Stimulated activated CD8-positive, alpha-beta memory T cell treated with anti-CD3 and anti-CD28 coated beads, Interleukin-15, amount 100 ng/mL, for 24 hours (primary cell): ENCODE measurements around the gene CLDN2.
"Not testable (repeated sequence)": the region's sequence is repeated elsewhere in the genome, so short reads cannot be mapped to it uniquely, and the experiment has no call there.

Source experiments
- DNase-seq: peaks from one replicate; pipeline ENCODE4 v3.0.0-alpha.2; 2020; ENCODE audit warnings: low read depth

Gene CLDN2

GRCh38 chrX:106963111-106963510 lies 42.9 kb downstream of the CLDN2 start:
- DNase-seq, result no peak

GRCh38 chrX:106964290-106964689 lies 44.1 kb downstream of the CLDN2 start:
- no peak for DNase-seq

DNA sequence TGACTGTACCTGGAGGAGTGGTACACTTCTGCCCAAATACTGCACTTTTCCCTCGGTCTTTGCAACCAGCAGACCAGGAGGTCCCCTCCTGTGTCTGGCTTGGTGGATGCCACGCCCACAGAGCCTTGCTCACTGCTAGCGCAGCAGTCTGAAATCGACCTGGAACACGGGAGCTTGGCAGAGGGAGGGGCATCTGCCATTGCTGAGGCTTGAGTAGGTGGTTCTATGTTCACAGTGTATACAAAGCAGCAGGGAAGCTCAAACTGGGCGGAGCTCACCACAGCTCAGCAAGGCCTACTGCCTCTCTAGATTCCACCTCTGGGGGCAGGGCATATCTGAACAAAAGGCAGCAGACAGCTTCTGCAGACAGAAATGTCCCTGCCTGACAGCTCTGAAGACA lies 46.3 kb downstream of the CLDN2 start:
- DNase-seq, result not testable (repeated sequence)

DNA sequence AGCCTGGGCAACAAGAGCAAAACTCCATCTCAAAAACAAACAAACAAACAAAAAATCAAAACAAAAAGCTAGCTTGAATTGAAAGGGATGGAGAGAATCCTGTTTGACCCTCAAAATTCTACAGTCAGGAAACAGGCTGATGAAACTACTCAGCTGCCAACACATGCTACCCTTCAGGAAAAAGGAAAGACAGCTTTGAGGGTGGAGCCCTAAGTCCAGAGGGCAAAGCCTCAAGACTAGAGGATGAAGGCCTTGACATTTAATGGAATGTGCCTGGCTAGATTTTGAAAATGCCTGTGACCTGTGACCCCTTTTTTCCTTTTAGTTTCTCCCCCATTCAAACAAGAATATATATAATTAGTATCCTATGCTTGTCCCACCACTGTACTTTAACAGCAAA lies 52.7 kb downstream of the CLDN2 start:
- no peak for DNase-seq

DNA sequence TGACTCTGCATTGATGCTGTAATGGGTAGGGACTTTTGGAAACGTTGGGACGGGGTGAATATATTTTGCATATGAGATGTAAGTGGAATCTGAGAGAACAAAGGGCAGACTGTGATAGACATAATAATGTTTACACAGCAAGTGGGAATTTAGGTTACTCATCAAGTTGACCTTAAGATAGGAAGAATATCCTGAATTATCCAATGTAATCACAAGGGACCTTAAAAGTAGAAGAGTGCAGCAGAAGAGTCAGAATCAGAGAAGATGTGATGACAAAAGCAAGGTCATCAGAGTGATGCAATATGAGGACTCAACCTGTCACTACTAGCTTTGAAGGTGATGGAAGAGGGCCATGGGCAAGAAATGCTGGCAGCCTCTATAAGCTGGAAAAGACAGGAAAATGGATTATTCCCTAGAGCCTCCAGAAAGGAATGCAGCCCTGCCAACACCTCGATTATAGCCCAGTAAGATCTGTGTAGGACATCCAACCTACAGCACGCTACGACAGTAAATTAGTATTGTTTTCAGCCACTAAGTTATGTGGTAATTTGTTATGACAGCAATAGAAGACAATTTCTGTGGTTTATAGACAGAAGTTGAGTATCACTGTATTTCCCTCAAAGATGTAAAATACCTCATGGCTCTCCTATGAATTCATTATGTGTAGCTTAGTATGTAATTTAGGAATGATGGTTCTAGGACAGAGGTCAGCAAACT lies 53.4 kb downstream of the CLDN2 start:
- DNase-seq, result no peak

DNA sequence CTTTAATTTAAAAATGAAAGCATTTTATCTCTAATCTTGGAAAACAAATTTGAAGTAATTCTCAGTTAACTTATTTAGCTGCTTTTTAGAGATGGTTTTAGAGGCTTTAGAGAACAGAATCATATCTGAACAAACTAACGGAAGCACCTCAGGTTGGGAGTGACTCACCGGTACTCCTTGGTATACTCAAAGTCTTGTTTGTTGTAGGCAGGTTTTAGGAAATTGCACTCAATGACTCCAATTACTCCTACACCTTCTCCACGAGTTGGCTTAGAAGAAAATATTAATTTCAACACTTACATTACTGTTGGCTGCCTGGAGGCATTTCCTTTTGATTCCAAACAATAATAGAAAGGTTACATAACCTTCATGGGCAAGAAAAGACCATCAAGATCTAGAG lies 56.2 kb downstream of the CLDN2 start:
- no peak for DNase-seq
